ENCODE results near the gene PAXIP1.

DNA sequence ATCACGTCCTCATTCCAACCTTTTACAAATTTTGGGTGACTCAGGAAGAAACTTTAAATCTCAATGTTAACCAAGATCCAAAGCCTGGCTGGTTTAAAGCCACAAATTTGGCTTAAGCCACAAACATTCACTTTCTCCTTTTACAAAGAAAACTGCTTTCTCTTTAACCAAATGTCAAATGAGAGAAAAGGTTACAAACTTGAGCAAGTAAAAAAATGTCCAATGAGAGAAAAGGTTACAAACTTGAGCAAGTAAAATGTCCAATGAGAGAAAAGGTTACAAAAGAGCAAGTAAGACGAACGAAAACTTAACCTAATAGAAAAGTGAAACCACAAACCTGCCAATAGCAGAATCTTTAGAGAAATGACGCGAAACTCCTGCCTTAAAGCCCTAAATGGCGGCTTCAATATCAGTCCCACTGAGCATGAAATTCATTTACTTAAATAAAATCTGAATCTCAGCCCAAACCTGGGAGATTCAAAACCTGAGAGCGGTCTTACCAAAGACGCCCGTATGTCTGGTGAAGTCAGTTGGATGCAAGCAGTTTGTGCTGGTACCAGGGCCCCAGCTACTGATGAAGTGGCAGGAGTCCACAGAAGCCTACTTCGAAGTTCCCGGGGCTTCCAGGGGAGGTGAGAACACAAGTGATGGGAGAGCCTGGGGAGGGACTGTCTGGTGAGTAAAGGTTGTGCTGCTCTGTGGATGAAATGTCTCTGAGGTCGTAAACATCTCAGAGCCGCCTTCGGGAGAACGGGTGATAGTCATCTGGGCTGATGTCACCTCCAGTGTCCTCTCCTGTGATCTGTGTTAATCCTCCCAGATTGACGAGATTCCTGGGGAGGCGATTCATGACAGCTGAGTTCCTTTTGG, 74.6 kb downstream of the PAXIP1 start:
- no peak for TF ChIP-seq CTCF (conservative IDR thresholded peaks at IDR 0.05 in 1 of 2, IDR thresholded peaks at IDR 0.05 in 1 of 2; ENCODE audit: extremely low read depth in 1 of 2, insufficient read depth in 1 of 2, low read depth in 1 of 2, low read length in 2 of 2)
- no peak for TF ChIP-seq EZH2 (IDR thresholded peaks at IDR 0.05; ENCODE audit: borderline replicate concordance, low read length)
